GM12892 (cell line): Measurements from ENCODE around the gene ASPSCR1.

Experiments used
- POLR2A ChIP-seq: IDR thresholded peaks from 2 replicates; pipeline ENCODE4 v1.6.1; 2011; ENCODE audit warnings: low read depth, low read length, control low read depth
- POLR2AphosphoS5 ChIP-seq: IDR thresholded peaks from 2 replicates; pipeline ENCODE4 v1.6.1; 2011; ENCODE audit warnings: low read depth, low read length, control low read depth
- TAF1 ChIP-seq: IDR thresholded peaks from 2 replicates; pipeline ENCODE4 v1.6.1; 2011; ENCODE audit warnings: low read depth, mild to moderate bottlenecking, control low read depth, low read length, borderline replicate concordance

DNA sequence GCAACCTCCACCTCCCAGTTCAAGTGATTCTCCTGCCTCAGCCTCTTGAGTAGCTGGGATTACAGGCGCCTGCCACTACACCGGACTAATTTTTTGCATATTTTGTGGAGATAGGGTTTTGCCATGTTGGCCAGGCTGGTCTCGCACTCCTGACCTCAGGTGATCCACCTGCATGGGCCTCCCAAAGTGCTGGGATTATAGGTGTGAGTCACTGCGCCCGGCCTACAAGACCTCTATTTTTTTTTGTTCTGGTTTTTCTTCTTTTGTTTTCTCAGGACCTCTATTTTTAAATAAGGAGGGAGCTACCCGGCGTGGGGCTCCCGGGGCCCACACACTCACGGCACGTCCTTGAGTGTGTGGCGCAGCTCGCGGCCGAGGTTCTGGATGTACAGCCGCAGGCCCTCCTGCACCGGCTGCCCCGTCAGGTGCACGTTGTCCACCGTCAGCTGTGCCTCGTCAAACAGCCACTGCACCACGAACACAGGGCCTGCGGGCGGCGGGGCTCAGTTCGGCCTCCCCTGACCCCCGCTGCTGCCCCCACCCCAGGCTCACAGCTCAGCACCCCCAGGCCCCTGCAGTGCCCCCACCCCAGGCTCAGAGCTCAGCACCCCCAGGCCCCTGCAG, 22.3 kb upstream of the ASPSCR1 start:
- no peak for TF ChIP-seq TAF1
- no peak for TF ChIP-seq POLR2AphosphoS5
- TF ChIP-seq POLR2A, result no peak
